RPMI8226 (cell line): ENCODE data around the gene ZFP1.
A peak's percentile ranks its signal among the peaks of the same experiment; 100 is the strongest.

Source experiments
- DNase-seq: peaks from one replicate; pipeline ENCODE4 v3.0.0-alpha.2; 2015

Gene ZFP1

DNA sequence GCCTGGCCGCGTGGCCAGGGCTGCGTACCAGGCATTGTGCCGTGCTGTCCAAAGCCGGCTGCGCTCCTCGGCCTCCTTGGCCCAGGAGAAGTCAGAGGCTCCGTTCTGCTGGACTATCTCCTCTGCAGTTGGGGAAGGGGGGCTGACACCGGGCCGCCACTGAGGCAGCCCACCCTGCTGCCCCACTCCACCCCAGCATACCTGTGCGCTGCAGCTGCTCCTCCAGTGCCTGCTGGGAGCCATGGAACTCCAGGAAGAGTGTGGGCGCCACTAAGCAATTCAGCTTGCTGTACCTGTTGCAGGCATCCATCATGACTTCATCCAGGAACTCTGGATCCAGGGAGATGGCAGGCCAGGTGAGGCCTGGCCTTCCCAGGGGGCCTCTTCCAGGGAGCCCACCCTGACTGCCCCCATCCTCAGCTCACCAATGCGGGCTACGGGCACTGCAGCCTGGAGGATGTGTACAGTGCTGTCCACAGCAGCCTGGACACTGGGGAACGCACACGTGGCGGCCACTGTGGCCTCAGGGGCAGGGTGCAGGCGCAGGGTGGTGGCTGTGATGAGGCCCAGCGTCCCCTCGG, 34.7 kb upstream of the ZFP1 start:
- DNase-seq = no peak

DNA sequence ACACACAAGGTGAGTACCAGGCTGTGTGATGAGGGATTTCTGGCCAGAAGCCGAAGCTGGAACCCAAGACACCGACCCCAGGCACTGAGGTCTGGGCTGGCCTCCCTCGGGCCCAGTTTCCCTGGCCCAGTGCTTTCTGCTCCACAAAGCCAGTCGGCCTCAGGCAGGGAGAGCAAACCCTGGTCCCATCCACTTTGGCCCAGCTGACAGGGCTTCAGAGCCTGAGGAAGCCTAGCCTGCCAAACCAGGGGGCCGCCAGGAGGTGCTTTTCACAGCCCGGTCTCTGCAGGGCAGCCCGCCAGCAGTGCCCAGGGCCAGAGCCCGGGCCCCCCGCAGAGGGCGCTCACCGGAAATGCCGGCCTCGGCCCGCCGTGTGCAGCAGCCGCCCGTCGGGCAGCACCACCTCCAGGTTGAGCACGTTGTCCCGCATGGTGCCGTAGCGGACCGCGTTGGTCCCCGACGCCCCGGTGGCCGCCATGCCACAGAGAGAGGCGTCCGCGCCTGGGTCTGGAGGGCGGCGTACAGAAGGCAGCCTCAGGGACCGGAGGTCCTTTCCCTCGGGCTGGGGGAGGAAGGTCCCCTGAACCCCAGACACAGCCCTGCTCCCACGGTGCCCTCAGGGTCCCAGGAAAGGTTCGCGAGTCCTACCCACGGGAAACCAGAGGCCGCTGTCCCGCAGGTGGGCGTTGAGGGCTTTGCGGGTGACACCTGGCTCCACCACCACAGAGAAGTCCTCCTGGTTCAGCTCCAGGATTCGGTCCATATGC, 34.0 kb upstream of the ZFP1 start:
- DNase-seq = no peak

DNA sequence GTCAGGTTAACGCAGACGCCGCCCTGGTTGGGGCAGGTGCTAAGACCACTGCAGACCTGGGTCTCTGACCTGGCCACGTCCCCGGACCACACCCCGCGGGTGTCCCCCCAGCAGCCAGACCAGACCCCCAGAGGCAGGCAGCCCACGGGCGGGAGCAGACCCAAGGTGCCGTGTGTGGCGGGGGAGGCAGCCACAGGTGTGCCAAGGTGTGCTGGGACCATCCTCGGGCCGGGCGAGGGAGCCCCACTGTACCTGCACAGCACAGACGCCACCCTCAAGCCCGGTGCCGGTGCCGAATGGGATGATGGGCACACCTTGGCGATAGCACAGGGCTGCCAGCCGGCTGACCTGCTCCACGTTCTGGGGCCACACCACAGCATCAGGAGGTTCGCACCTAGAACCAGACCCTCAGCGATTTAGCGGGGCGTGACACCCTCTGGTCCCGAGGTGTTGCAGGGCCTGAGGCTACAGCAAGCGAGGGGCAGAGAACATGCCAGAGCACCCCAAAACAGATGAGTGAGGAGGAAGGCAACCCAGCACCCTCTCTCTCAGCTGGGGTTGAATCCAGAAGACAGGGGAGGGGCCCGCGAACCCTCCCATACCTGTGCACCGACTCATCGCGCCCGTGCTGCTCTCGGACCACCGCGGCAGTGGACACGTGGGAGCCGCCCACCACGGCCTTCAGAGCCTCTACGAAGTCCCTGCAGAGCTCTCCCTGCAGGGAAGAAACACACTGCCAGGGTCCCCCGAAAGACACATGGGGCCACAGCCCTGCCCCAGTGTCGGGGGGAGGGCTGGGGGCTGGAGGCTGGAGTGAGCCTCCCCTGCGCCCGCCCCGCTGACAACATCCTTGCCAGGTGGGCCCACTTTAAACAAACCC, 33.1 kb upstream of the ZFP1 start:
- no peak for DNase-seq

DNA sequence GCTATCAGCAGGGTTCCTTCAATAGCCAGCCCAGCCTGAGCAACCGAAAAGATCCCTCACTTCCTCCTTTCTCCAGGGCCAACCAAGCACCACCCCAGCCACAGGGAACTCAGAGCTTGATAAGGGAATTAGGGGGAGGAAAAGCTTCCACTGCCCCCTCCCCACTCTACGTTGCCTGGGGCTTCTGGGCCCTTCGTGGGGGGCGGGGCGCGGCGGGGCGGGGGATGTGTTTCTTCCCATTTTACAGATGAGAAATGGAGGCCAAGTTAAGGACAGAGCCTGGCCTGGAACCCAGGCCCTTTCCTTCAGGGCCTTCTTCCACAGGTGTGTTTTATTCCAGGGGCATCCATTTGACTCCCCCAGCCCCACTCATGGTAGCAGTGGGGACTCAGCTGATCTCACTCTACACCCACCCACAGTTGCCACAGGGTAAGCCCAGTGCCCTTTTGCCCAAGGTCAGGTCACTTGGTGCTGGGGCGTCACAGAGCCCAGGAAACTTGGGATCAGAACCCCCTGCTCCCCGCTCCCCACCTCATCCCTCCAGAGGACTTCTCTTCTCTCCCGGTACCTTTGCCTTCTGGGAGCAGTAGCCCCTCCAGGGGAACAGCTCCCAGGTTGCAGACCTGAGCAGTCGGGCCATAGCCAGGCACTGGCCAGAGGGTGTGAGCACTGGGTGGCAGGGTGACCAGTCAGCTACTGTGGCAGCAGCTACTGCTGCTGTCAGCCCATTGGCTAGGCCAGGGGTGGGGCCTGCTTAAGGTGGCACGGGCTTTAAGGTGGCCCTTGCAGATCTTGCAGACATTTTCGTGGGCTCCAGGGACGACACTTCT, 32.0 kb upstream of the ZFP1 start, which contains the start of gene LDHD:
Gene LDHD (minus strand): TSS at position 700 of the 830 bp plus-strand sequence. CDS start 60 bp downstream, at position 640.
- peak; percentile 71 for DNase-seq

DNA sequence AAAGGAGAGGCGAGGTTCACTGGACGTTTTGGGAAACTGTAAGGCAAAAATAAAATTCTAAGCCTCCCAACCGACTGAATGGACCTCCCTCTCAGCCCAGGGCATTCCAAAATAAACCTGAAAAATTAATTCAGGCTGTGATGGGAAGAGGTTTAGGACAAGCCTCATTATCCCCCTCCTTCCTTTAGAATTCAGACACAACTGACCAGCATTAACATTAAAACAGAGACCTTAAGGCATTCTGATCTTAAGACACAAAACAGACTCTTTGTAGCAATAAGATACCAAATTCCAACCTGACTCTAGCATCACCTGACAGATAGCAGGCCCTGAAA, 31.4 kb upstream of the ZFP1 start:
- DNase-seq = no peak

DNA sequence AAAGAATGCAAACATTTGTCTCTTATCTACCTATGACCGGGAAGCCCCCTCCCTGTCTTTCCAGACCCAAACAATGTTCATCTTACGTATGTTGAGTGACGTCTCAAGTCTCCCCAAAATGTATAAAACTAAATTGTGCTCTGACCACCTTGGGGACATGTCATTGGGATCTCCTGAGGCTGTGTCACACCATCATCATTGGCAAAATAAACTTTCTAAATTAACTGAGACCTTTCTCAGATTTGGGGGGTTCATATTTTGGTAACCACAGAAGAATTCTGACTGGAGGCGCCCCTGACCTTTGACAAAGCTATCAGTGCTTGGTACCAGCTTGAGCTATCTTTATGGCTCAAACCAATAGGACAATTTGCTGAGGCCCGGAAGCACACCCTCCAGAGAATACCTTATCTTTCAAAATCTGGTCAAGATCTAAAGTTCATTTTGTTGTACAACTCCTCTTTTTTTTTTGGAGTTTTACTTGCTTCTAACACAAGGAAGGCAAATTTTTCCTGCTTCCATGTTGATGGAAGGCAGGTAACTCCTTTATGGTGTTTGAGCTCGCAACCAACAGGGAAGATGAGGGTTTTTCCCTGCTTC, 29.3 kb upstream of the ZFP1 start:
- DNase-seq = no peak

DNA sequence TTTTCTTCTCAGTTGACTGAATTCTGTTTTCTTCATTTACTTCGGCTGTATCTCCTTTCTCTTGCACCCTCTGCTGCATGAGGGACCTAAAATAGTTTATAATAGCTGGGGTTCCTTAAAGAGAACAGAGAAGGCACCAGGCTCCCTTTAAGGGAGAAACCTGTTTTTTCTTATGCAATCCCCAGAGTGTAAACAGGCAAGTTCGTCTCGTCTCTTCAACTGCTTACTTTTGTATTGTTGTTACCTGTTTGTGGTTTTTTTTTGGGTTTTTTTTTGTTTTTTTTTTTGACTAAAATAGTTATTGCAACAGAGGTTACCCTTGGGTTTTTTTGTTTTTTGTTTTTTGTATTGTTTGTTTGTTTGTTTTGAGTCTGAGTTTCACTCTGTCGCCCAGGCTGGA, 28.1 kb upstream of the ZFP1 start:
- DNase-seq = no peak

DNA sequence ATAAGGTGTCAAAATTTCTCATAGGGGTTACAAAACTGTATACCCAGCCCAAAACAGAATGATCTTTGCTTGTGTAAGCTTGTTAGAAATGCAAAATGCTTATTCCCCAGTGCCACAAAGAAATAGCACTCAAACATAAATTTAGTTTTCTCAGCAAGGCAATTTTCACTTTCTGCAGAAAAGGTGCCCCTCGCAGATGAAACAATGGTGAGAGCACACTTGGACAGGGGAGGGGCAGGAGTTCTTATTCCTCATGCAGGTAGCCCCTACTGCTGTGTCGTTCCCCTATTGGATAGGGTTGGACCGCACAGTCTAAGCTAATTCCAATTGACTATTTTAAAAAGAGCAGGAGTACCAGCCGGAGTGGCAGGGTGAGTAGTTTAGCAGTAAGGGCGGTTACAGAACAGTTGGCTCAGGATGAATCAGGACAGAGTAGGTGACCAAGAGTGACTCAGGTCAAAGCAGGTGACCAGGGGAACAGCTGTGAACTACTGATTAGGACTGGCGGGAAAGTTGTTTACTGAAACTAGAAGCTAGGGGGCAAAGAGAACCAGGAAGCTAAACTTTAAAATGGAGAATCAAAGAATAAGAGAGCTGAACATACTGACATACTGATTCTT, 26.3 kb upstream of the ZFP1 start:
- no peak for DNase-seq

DNA sequence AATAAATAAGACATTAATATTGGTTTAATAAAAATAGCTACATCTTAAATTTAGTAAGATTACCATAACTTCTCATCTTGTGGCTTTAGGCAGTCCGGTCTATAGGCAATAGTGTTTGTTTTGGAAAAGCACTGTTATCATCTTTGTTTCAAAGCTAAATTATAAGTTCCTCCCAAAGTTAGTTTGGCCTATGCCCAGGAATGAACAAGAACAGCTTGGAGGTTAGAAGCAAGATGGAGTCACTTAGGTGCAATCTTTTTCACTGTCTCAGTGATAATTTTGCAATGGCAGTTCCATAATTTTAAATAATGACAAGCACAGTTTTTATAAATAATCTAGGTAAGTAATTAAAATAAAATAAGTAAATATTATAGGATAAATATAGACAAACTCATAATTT, 25.7 kb upstream of the ZFP1 start:
- DNase-seq = no peak

DNA sequence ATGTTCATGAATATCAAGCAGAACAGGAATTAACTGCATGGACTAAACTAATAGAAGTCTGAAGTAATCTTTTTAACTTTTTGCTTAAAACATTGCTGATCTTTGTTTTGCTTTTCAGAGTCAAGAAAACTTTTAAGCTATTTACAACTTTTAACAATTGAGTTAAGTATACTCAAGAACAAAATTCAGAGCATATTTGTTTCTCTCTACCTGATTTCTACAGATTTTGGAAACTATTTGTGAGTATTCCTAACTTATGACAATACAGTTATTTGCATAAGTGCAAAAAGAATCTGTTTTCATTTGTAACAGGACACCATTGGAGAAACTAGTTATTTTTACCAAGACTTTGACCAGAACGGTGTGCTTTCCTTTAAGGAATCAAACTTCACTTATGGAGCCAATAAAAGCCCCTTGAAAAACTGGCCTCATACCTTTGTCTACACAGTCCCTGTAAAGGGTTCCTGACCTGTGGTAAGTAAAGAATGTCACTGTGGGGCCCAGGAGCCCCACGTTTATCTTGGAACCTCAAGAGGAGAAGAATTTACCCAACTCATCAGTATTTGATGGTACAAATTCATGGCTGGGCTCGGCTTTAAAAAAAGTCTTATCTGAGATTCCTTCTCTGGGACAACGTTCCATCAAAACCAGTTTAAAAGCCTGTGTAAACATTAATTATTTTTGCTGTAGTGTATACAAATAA, 20.5 kb upstream of the ZFP1 start:
- no peak for DNase-seq

DNA sequence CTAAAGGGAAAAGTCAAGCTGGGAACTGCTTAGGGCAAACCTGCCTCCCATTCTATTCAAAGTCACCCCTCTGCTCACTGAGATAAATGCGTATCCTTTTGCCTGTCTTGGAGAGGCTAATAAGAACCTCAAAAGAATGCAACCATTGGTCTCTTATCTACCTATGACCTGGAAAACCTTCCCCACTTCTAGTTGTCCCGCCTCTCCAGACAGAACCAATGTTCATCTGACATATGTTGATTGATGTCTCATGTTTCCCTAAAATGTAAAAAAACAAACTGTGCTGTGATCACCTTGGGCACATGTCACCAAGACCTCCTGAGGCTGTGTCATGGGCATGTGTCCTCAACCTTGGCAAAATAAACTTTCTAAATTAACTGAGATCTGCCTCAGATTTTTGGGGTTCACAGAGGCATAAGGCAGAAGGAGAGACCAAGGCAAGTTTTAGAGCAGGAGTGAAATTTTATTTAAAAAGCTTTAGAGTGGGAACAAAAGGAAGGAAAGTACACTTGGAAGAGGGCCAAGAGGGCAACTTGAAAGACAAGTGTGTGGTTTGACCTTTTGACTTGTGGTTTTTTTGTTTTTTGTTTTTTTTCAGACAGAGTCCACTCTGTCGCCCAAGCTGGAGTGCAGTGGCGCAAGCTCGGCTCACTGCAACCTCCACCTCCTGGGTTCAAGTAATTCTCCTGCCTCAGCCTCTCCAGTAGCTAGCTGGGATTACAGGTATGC, 18.7 kb upstream of the ZFP1 start:
- peak; percentile 76 for DNase-seq

DNA sequence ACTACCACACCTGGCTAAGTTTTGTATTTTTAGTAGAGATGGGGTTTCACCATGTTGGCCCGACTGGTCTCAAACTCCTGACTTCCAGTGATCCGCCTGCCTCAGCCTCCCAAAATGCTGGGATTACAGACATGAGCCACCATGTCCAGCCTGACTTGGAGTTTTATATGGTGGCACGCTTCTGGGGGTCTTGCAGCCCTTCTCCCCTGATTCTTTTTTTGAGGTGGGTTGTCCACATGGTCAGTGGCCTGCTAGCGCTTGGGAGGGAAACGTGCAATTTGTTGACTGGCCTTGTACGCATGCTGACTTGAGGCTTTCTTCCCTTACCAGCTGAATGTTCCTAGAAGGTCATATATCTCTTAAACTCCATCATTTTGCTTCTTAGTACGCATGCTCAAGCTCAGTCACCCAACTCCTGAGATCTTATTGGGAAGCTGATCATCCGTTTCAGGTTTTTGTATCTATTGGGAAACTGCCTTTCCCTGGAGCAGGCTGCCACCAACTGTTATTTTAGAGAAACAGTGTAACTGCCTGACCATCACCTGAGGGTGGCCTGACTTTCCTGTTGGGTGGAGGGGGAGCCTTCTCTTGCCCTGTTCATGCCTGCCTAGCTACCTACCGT, 18.1 kb upstream of the ZFP1 start:
- DNase-seq = no peak

DNA sequence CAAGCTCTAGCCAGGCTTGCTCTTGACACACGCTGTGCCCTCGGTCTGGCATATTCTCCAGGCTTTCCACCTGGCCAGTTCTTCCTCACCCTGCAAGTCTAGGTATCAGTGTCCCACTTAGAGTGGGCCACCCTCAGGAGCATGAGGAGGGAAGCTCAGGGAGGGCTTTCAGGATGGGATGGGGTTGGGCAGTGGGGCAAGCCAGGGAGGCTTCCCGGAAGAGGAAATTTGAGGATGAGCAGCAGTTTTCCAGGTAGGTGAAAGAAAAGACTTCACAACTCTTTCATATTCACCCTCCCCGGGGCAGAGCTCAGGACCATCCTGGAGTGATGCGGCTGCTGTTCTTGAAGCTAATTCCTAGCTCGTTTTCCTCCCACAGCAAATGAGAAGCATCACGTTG, 17.2 kb upstream of the ZFP1 start:
- DNase-seq = no peak

DNA sequence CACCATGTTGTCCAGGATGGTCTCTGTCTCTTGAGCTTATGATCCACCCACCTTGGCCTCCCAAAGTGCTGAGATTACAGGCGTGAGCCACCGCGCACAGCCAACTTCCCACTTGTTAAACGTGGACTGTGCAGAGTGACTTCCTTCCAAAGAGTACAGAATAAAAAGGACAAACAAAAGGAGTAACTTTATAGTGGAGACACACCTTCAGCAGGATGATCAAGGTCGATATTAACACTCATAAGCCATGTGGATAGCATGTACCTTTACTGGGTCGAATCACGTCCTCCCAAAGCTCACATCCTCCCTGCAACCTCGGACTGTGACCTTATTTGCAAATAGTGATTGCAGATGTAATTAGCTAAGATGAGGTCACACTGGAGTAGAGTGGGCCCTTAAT, 10.1 kb upstream of the ZFP1 start:
- DNase-seq = no peak

DNA sequence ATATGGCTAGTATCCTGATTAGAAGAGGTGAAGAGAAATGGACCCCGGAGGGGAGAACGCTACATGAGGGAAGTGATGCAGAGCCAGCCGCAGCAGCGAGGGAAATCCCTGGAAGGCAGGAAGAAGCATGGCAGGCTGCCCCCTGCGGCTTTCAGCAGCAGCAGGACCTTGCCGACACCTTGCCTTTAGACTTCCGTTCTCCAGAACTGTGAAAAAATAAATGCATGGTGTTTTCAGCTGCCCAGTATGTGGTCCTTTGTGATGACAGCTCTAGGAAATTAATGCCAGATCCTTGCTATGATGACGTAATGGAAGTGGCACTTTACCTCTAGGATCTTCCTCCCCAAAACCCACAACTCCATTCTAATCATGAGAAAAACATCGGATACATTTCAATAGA, 9.7 kb upstream of the ZFP1 start:
- DNase-seq = no peak

DNA sequence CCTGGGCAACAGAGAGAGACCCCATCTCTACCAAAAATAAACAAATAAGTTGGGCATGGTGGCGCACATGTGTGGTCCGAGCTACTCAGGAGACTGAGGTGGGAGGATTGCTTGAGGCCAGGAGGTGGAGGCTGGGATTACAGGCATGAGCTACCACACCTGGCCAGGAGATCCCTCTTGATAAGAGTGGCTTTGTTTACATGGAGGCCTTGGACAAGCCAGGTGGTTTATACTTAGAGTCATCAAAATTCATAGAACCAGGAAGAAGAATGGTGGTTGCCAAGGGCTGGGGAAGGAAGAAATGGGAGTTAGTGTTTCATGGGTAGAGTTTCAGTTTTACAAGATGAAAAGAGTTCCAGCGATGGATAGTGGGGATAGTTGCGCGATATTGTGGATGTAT, 8.8 kb upstream of the ZFP1 start:
- no peak for DNase-seq

DNA sequence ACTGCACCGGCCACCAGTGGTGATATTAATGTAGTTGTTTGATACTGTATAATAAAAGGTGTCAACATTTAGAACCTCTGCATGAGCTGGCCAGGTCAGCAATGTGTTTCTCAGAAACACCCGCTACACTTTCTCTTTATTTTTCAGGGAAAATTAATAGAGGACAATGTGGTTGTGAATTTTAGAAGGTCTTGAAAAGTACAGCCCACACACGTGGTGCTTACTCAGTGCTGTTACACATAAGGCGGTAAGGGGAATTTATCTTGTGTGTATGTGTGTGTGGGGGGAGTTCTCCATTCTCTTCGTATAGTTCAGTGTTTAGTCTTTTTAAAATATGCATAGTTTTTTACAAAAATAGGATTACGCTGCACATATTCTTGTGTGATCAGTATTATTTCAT, 4.4 kb upstream of the ZFP1 start:
- no peak for DNase-seq

DNA sequence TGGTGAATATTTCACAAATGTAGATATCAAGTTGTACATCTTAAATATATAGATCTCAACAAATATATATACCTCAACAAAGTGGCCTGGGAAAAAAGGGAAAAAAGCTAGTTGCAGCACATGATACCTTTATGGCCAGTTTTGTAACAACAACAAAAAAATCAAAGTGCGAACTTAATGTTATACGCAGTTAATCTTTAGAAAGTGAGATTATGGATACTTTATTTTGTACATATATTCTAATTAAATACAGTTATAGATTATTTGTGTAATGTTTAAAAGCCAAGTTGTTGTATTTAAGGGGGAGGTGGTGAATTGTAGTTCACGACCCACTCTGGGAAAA, 385 bp upstream of the ZFP1 start:
- DNase-seq = no peak

DNA sequence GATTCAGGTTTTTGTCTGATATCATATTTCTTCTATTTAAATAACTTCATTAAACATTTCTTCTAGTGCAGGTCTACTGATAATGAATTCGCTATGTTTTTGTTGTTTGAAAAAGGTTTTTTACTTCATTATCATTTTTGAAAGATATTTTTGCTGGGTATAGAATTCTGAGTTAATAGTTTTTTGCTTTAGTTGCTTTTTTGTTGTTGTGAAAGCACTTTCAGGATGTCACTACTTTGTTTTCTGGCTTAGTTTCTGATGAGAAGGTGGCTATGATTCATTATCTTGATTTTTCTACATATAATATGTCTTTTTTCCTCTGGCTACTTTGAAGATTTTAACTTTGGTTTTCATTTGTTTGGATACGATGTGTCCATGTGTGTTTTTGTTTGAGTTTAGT, 3.5 kb downstream of the ZFP1 start:
- no peak for DNase-seq

DNA sequence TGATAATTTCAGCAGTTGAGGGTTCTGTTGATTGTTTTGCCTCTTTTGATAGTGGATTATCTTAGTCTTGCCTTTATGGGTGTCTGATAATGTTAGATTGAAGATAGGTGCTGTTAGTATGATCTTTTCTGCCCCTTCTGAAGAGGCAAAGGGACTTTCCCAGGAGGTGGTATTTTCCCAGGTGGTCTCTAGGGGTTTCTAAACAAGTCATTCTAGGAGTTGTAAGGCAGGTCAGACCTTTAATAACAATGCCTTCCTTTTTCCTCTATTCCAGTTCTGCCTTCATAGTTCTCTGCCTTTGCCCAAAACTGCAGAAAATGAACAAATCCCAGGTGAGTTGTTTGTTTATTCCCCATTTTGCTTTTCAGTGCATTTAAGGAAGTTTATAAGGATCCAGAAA, 4.3 kb downstream of the ZFP1 start:
- DNase-seq = no peak

DNA sequence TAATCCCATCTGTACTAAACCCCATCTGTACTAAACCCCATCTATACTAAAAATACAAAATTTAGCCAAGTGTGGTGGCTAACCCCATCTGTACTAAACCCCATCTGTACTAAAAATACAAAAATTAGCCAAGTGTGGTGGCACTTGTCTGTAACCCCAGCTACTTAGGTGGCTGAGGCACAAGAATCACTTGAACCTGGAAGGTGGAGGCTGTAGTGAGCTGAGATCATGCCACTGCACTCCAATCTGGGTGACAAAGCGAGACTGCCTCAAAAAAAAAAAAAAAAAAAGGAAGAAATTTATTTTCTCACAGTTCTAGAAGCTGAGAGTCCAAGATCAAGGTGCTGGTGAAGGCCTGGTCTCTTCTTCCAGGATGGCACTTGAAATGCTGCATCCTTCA, 12.1 kb downstream of the ZFP1 start:
- DNase-seq = no peak
